ENCODE data around the gene CCL4L2. TPM values are rescaled to one million over a fixed set of nuclear protein-coding genes. Genes with fewer than 3 reads are reported as not detected.
"Not testable (repeated sequence)": the region's sequence is repeated elsewhere in the genome, so short reads cannot be mapped to it uniquely, and the experiment has no call there.

Gene CCL4L2
- polyA plus RNA-seq, 4 donors = 0.43 to 5.9 (median 3.2) TPM; not detected in 1

GRCh38 chr17:36222967-36223366 is 12.1 kb downstream of the CCL4L2 start:
- FAIRE-seq; H3K4me3 ChIP-seq (ENCODE audit: low read depth in 1 of 3, low read length in 3 of 3); H3K27me3 ChIP-seq (ENCODE audit: control insufficient read depth in 3 of 3, insufficient read depth in 3 of 3, low read length in 3 of 3); H3K36me3 ChIP-seq (ENCODE audit: control insufficient read depth in 3 of 3, insufficient read depth in 2 of 3, low read depth in 1 of 3, low read length in 3 of 3); H3K4me1 ChIP-seq (ENCODE audit: control insufficient read depth in 3 of 3, insufficient read depth in 2 of 3, low read depth in 1 of 3, low read length in 2 of 3); H3K9me3 ChIP-seq (ENCODE audit: control insufficient read depth in 2 of 2, insufficient read depth in 1 of 2, low read depth in 1 of 2, low read length in 1 of 2); H3K27ac ChIP-seq (ENCODE audit: low read depth in 1 of 3, low read length in 2 of 3); DNase-seq: not testable (repeated sequence)
- WGBS, 3 donors = 92 to 95% (median 95%) methylated on average over 9 to 12 of the region's 12 CpGs

- not testable (repeated sequence) for H3K9me3 ChIP-seq (ENCODE audit: control insufficient read depth in 2 of 2, insufficient read depth in 1 of 2, low read depth in 1 of 2, low read length in 1 of 2); H3K27ac ChIP-seq (ENCODE audit: low read depth in 1 of 3, low read length in 2 of 3); H3K4me1 ChIP-seq (ENCODE audit: control insufficient read depth in 3 of 3, insufficient read depth in 2 of 3, low read depth in 1 of 3, low read length in 2 of 3); DNase-seq; H3K4me3 ChIP-seq (ENCODE audit: low read depth in 1 of 3, low read length in 3 of 3); H3K27me3 ChIP-seq (ENCODE audit: control insufficient read depth in 3 of 3, insufficient read depth in 3 of 3, low read length in 3 of 3); FAIRE-seq; H3K36me3 ChIP-seq (ENCODE audit: control insufficient read depth in 3 of 3, insufficient read depth in 2 of 3, low read depth in 1 of 3, low read length in 3 of 3)
- 33 to 55% (median 43%) methylated on average over 4 of the region's 5 CpGs for WGBS, 3 donors
These were observed 18.8 kb downstream of the CCL4L2 start for GRCh38 chr17:36229644-36230043.

GRCh38 chr17:36242046-36242445 is 31.2 kb downstream of the CCL4L2 start:
- not testable (repeated sequence) for H3K4me1 ChIP-seq (ENCODE audit: control insufficient read depth in 3 of 3, insufficient read depth in 2 of 3, low read depth in 1 of 3, low read length in 2 of 3); H3K27ac ChIP-seq (ENCODE audit: low read depth in 1 of 3, low read length in 2 of 3); FAIRE-seq; H3K4me3 ChIP-seq (ENCODE audit: low read depth in 1 of 3, low read length in 3 of 3); H3K27me3 ChIP-seq (ENCODE audit: control insufficient read depth in 3 of 3, insufficient read depth in 3 of 3, low read length in 3 of 3); H3K9me3 ChIP-seq (ENCODE audit: control insufficient read depth in 2 of 2, insufficient read depth in 1 of 2, low read depth in 1 of 2, low read length in 1 of 2); H3K36me3 ChIP-seq (ENCODE audit: control insufficient read depth in 3 of 3, insufficient read depth in 2 of 3, low read depth in 1 of 3, low read length in 3 of 3); DNase-seq
- WGBS, 3 donors = 71 to 96% (median 90%) methylated on average over 3 of the region's 4 CpGs

Other genes starting within 250 kb of the CCL4L2 start
- gene CCL16, start 229.6 kb upstream of the CCL4L2 start, polyA plus RNA-seq = under 1 TPM in 2 of 4 donors, not detected in 2; 0.19 to 0.21 TPM
- gene CCL14, start 224.3 kb upstream of the CCL4L2 start, polyA plus RNA-seq = 10 to 100 TPM in 1 of 4 donors, 1 to 10 TPM in 3; 5.4 to 61.9 (median 6.3) TPM
- gene CCL15, start 209.5 kb upstream of the CCL4L2 start, polyA plus RNA-seq = 10 to 100 TPM; 22.6 to 72.7 (median 53.2) TPM
- 10 to 100 TPM in 1 of 4 donors, 1 to 10 TPM in 2, not detected in 1; 1.6 to 22.9 (median 1.9) TPM for gene CCL23, start 193.1 kb upstream of the CCL4L2 start, polyA plus RNA-seq
- gene CCL18, start 146.8 kb upstream of the CCL4L2 start, polyA plus RNA-seq = 10 to 100 TPM in 1 of 4 donors, 1 to 10 TPM in 1, under 1 TPM in 2; 0.24 to 17.9 (median 1.0) TPM
- gene CCL3, start 120.9 kb upstream of the CCL4L2 start, polyA plus RNA-seq = 1 to 10 TPM; 1.8 to 4.9 (median 3.3) TPM
- gene CCL4, start 107.2 kb upstream of the CCL4L2 start, polyA plus RNA-seq = 1 to 10 TPM; 2.7 to 6.2 (median 3.5) TPM
- 1 to 10 TPM; 1.8 to 6.5 (median 4.5) TPM for gene TBC1D3B, start 34.4 kb upstream of the CCL4L2 start, polyA plus RNA-seq
- 1 to 10 TPM in 2 of 4 donors, under 1 TPM in 1, not detected in 1; 0.15 to 3.3 (median 1.9) TPM for gene CCL3L1, start 14.3 kb upstream of the CCL4L2 start, polyA plus RNA-seq
- under 1 TPM in 2 of 4 donors, not detected in 2; 0.12 to 0.27 TPM for gene TBC1D3I, start 53.5 kb downstream of the CCL4L2 start, polyA plus RNA-seq
- gene TBC1D3G, start 112.8 kb downstream of the CCL4L2 start, polyA plus RNA-seq = 10 to 100 TPM in 1 of 4 donors, 1 to 10 TPM in 1, not detected in 2; 2.7 to 17.7 TPM
- under 1 TPM in 1 of 4 donors, not detected in 3; 0.58 TPM for gene TBC1D3H, start 177.4 kb downstream of the CCL4L2 start, polyA plus RNA-seq

Measured in small intestine (tissue), 7 donors.